Gastrocnemius medialis (tissue), 4 donors: Measurements from ENCODE around the gene ODAD4. TPM values are rescaled to one million over a fixed set of nuclear protein-coding genes. Genes with fewer than 3 reads are reported as not detected.

Experiments used
- ATAC-seq, 2 donors: fragments of 150-250 bp; one replicate each; pipeline ENCODE4 v1.9.1; 2016
- DNase-seq, 2 donors: peaks; one replicate each; pipeline ENCODE4 v3.0.0-alpha.2; 2019
- H3K27ac ChIP-seq, 4 donors: fragments of 200-600 bp; sonication (generic); 1 replicate in 1 of 4; 2 replicates in 3 of 4; pipeline ENCODE4 v1.5.1; 2016 to 2018; ENCODE audit warnings: mild to moderate bottlenecking in 2 of 4, moderate library complexity in 1 of 4
- H3K27me3 ChIP-seq, 3 donors: fragments of 200-600 bp; sonication (generic) in 2 of 3; 1 replicate in 1 of 3; 2 replicates in 2 of 3; pipeline versions ENCODE4 v1.5.1 to v1.6.0; 2016 to 2019; ENCODE audit warnings: mild to moderate bottlenecking in 1 of 3, moderate library complexity in 1 of 3
- H3K36me3 ChIP-seq, 2 donors: fragments of 200-600 bp; sonication (generic) in 1 of 2; one replicate each; pipeline ENCODE4 v1.5.1; 2017 to 2018
- H3K4me1 ChIP-seq, 2 donors: fragments of 200-600 bp; sonication (generic) in 1 of 2; one replicate each; pipeline ENCODE4 v1.5.1; 2016 to 2017; ENCODE audit warnings: mild to moderate bottlenecking in 2 of 2
- H3K4me3 ChIP-seq, 4 donors: fragments of 200-600 bp; sonication (generic) in 3 of 4; 1 replicate in 1 of 4; 2 replicates in 3 of 4; pipeline ENCODE4 v1.5.1; 2016 to 2019; ENCODE audit warnings: mild to moderate bottlenecking in 2 of 4
- H3K9me3 ChIP-seq, 3 donors: fragments of 200-600 bp; sonication (generic) in 2 of 3; 1 replicate in 1 of 3; 2 replicates in 2 of 3; pipeline ENCODE4 v1.5.1; 2016 to 2019
- POLR2A ChIP-seq, 2 donors: fragments of 450-650 bp; IDR thresholded peaks; one replicate each; pipeline ENCODE4 v1.6.1; 2017; ENCODE audit warnings: antibody characterized with exemption in 2 of 2, mild to moderate bottlenecking in 2 of 2, moderate library complexity in 2 of 2
- in situ Hi-C, 4 donors: fragments of 200-750 bp; cut with MboI; loops; one replicate each; pipeline versions ENCODE4 v1.15.0 to v1.8.0; 2017; ENCODE audit warnings: low sequenced_read_pairs in 4 of 4
- intact Hi-C: fragments of 100-400 bp; cut with DNase I; formaldehyde crosslinking; loops from one replicate; pipeline ENCODE4 v1.15.1; 2023; ENCODE audit warnings: low total_unique reads
- total RNA-seq, 4 donors: library from RNA; depleted of rRNA; stranded (reverse); fragments of >200 nt; gene quantifications; one replicate each; pipeline versions ENCODE4 v1.1.0 to v1.2.3, GENCODE V29; 2016
- TF ChIP-seq, protein P1 (sequence below), 5 experiments: fragments of 450-650 bp in 3 of 5; fragments of 200-600 bp in 2 of 5; sonication (generic) in 2 of 5; IDR thresholded peaks in 4 of 5; conservative IDR thresholded peaks in 1 of 5; 1 replicate in 4 of 5; 2 replicates in 1 of 5; pipeline ENCODE4 v1.5.1; 2016 to 2019; ENCODE audit warnings: antibody characterized with exemption in 5 of 5, mild to moderate bottlenecking in 3 of 5, moderate library complexity in 3 of 5

Gene ODAD4
- 1 to 10 TPM in 1 of 4 donors, under 1 TPM in 2, not detected in 1; 0.13 to 1.3 (median 0.20) TPM for total RNA-seq

DNA sequence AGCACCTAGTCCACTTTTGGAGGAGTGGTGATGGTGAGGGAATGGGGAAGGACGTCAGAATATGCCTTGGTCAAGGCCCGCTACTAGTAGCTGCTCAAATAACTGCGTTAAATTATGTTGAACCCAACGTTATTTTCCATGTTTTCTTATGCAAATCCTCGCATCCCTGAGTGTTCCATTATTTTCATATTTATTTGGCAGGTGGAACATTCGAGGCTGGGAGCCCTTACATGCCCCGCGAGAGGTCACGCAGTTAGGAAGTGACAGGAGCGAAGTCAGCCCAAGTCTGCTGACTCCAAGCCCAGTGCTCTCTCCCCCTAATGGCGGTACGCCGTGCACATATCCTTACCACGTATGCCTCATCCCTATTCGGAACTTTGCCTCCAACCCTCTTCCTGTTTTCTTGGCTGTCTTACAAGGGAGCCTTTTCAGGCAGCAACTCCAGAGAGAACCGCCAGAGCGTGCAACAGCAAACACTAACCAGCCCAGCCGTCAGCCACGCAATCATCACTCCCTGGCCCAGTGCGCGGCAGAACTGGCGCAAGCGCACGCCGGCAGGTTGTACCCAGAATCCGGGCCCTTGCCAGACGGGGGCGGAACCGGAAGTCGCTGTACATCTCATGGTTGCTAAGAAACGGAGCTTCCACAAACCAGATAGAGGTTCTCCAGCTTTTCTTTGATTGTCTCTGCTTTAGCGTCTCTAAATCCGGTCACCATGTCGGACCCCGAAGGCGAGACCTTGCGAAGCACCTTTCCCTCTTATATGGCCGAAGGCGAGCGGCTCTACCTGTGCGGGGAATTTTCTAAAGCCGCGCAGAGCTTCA lies at the start of gene ODAD4:
Gene ODAD4 (plus strand): TSS at position 609 of the 824 bp plus-strand sequence. CDS start 107 bp downstream, at position 716.
- in situ Hi-C loops (no loop called here), intact Hi-C loops (loop anchor here (1.0 kb wide), 2 partner anchors 11 to 36 kb away; partner anchors contain the start of gene CNP)
- H3K36me3 ChIP-seq, result no peaks in the 10 kb centered on the region
- H3K4me3 ChIP-seq, result peak within 1 kb of the TSS; percentile 41 to 70 (median 62)
- no peaks in the 10 kb centered on the region for H3K9me3 ChIP-seq
- peak; percentile 96 to 98 for ATAC-seq
- peak; percentile 91 to 96 for DNase-seq
- TF ChIP-seq, protein P1, sequence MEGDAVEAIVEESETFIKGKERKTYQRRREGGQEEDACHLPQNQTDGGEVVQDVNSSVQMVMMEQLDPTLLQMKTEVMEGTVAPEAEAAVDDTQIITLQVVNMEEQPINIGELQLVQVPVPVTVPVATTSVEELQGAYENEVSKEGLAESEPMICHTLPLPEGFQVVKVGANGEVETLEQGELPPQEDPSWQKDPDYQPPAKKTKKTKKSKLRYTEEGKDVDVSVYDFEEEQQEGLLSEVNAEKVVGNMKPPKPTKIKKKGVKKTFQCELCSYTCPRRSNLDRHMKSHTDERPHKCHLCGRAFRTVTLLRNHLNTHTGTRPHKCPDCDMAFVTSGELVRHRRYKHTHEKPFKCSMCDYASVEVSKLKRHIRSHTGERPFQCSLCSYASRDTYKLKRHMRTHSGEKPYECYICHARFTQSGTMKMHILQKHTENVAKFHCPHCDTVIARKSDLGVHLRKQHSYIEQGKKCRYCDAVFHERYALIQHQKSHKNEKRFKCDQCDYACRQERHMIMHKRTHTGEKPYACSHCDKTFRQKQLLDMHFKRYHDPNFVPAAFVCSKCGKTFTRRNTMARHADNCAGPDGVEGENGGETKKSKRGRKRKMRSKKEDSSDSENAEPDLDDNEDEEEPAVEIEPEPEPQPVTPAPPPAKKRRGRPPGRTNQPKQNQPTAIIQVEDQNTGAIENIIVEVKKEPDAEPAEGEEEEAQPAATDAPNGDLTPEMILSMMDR (IDR thresholded peaks at IDR 0.05 in 4 of 5, conservative IDR thresholded peaks at IDR 0.05 in 1 of 5), result peak; percentile 56 to 69 (median 62)
- TF ChIP-seq POLR2A (IDR thresholded peaks at IDR 0.05), result peak; percentile 53 to 65
- H3K27me3 ChIP-seq, result no peaks in the 10 kb centered on the region
- peak within 1 kb of the TSS; percentile 84 to 97 (median 90) for H3K27ac ChIP-seq
- H3K4me1 ChIP-seq, result peaks cover 5 to 12% of the 10 kb centered on the region in 2 donors

DNA sequence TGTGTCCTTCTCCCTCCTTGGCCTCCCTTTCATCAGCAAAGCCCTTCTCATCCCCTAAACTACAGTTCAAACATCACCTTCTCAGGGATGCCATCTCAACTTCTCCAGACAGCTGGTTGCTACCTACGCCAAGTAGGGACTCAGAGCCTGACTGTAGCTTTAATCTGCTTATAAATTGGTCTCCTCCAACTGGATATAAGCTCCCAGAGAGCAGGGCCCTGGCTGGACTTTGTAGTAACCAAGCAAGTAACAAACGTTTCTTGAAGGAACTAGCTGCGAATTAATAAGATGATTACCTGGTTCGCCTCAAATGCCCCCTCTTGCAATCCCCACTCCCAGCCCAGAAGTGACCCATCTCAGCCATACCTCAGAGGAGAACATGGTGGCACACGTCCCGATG lies 47.7 kb upstream of the ODAD4 start:
- ATAC-seq (no peak), DNase-seq (no peak)
- Histone ChIP-seq H3K27me3 (no peaks in the 10 kb centered on the region), H3K36me3 (peaks cover 0 to 73% of the 10 kb centered on the region in 2 donors), H3K9me3 (no peaks in the 10 kb centered on the region), H3K4me3 (no peak overlapping the region), H3K4me1 (no peaks in the 10 kb centered on the region), H3K27ac (no peak overlapping the region)
- intact Hi-C loops (no loop called here), in situ Hi-C loops (no loop called here)
- TF ChIP-seq POLR2A (IDR thresholded peaks at IDR 0.05), result no peak
- TF ChIP-seq, protein P1 (IDR thresholded peaks at IDR 0.05 in 4 of 5, conservative IDR thresholded peaks at IDR 0.05 in 1 of 5), result no peak

DNA sequence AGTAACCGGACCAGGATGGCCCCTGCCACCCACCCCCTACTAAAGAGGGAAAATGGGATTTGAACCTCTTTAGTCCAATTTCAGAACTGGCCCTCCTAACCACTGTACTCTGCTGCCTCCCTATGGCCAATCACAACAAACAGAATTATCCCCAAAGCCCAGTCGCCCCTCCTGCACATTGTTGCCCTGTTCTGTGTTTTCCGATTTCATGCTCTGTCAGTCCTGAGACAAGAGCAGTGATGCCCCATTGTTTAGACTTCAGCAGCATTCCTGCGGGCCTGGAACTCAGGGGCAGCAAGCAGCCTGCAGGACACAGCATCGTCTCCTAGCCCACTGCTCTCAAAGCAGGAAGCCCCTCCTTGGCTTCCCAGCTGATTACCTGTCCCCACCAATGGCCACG lies 44.7 kb upstream of the ODAD4 start:
- DNase-seq (no peak), ATAC-seq (no peak)
- H3K27ac ChIP-seq, result no peak overlapping the region
- no peak for TF ChIP-seq POLR2A (IDR thresholded peaks at IDR 0.05)
- TF ChIP-seq, protein P1 (IDR thresholded peaks at IDR 0.05 in 4 of 5, conservative IDR thresholded peaks at IDR 0.05 in 1 of 5), result peak in 1 of 5 experiments; percentile 6
- intact Hi-C loops, result no loop called here
- in situ Hi-C loops, result no loop called here
- no peaks in the 10 kb centered on the region for H3K4me1 ChIP-seq
- peaks cover 0 to 78% of the 10 kb centered on the region in 2 donors for H3K36me3 ChIP-seq
- no peaks in the 10 kb centered on the region for H3K9me3 ChIP-seq
- no peak overlapping the region for H3K4me3 ChIP-seq
- no peaks in the 10 kb centered on the region for H3K27me3 ChIP-seq

DNA sequence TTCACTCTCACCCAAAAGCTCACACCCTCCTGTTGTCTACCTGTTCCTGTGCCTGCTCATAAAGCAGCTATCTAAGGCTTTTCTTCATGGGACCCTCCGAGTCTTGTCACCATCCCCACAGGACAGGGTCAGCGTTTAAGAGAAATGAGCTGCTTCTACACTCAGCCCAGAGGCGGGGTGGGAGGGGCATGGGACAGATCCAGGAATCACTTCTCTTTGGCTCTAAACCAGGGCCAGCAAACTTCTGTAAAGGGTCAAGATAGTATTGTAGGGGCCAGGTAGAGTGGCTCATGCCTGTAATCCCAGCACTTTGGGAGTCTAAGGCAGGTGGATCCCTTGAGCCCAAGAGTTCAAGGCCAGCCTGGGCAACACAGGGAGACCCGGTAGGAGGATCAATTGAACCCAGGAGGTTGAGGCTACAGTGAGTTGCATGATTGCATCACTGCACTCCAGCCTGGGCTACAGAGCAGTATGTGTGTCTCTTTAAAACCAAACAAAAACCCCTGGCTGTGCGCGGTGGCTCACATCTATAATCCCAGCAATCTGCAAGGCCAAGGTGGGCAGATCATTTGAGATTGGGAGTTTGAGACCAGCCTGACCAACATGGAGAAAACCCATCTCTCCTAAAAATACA lies 42.0 kb upstream of the ODAD4 start:
- DNase-seq, result no peak
- intact Hi-C loops, result no loop called here

More for the DNA sequence above, 42.0 kb upstream of the ODAD4 start:
- Histone ChIP-seq H3K36me3 (peaks cover 0 to 94% of the 10 kb centered on the region in 2 donors), H3K27ac (no peak overlapping the region), H3K4me3 (no peak overlapping the region), H3K4me1 (no peaks in the 10 kb centered on the region), H3K9me3 (no peaks in the 10 kb centered on the region), H3K27me3 (no peaks in the 10 kb centered on the region)
- TF ChIP-seq POLR2A (IDR thresholded peaks at IDR 0.05), result no peak
- TF ChIP-seq, protein P1 (IDR thresholded peaks at IDR 0.05 in 4 of 5, conservative IDR thresholded peaks at IDR 0.05 in 1 of 5), result no peak
- ATAC-seq, result no peak
- in situ Hi-C loops, result no loop called here
